ENCODE data around the gene TMEM184B. TPM values are rescaled to one million over a fixed set of nuclear protein-coding genes. Genes with fewer than 3 reads are reported as not detected.
A peak's percentile ranks its signal among the peaks of the same experiment; 100 is the strongest.
"Not testable (repeated sequence)": the region's sequence is repeated elsewhere in the genome, so short reads cannot be mapped to it uniquely, and the experiment has no call there.

TMEM184B gene
- total RNA-seq, 4 donors from 2014 or later: 25.4 to 40.7 (median 31.2) TPM

- intact Hi-C loops (cut with DNase I; ENCODE audit: low total_unique reads) (loop anchor here (5.0 kb wide), 1 partner anchor 124 kb away; the partner anchor contains the start of gene BAIAP2L2), in situ Hi-C loops (cut with MboI; ENCODE audit: low sequenced_read_pairs in 4 of 4) (loop anchor here in 2 of 4 donors (10.0 to 25.0 kb wide), 2 partner anchors 122 to 124 kb away; partner anchors contain the start of gene BAIAP2L2 (in 2 of the 2))
- DNase-seq (no peak), ATAC-seq (no peak)
- no peak for TF ChIP-seq POLR2A (IDR thresholded peaks at IDR 0.05)
- TF ChIP-seq CTCF (IDR thresholded peaks at IDR 0.05 in 4 of 5, conservative IDR thresholded peaks at IDR 0.05 in 1 of 5): no peak
- peak overlapping the region; percentile 2 to 45 (median 40) for H3K27ac ChIP-seq
- no peak overlapping the region for H3K4me3 ChIP-seq
- no peaks in the 10 kb centered on the region for H3K27me3 ChIP-seq
- peaks cover 52 to 67% of the 10 kb centered on the region in 2 donors for H3K4me1 ChIP-seq
- no peaks in the 10 kb centered on the region for H3K9me3 ChIP-seq
- H3K36me3 ChIP-seq: peaks cover 0 to 17% of the 10 kb centered on the region in 2 donors
These were observed 36.0 kb downstream of the TMEM184B start for GRCh38 chr22:38236786-38237185.

DNA sequence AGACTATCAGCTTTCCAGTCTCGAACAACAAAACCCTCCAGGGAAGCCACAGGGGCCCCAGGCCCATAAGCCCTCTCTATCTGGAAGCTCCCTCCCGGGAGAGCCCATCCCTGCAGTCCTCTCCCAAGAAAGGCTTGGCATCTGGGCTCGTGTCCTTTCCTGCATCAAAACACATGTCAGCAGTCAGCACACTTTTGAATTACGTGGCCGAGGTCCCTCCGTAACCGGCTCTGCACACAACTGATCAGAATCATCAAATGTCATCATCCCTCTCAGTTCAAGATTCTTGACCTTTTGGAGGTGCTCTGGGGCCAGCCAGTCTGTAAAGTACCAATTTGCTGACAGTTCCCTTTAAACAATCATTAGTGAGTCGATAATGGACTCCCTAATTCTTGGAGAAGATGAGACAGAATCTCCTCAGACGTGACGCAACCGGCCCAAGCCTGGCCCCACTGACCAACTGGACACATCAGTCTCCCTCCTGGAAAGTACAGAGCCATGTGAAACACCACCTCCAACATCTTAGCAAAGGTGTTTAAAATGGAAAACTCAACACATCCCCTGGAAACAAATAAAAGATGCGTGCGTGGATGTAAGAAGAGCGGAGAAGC is 37.5 kb downstream of the TMEM184B start:
- DNase-seq (no peak), ATAC-seq (no peak)
- Histone ChIP-seq H3K9me3 (no peaks in the 10 kb centered on the region), H3K4me3 (no peak overlapping the region), H3K4me1 (peaks cover 41 to 54% of the 10 kb centered on the region in 2 donors), H3K27ac (no peak overlapping the region), H3K27me3 (no peaks in the 10 kb centered on the region), H3K36me3 (peaks cover 0 to 31% of the 10 kb centered on the region in 2 donors)
- in situ Hi-C loops (cut with MboI; ENCODE audit: low sequenced_read_pairs in 4 of 4): loop anchor here in 2 of 4 donors (10.0 to 25.0 kb wide), 2 partner anchors 121 to 123 kb away; partner anchors contain the start of gene BAIAP2L2 (in 2 of the 2)
- intact Hi-C loops (cut with DNase I; ENCODE audit: low total_unique reads): loop anchor here (5.0 kb wide), 1 partner anchor 123 kb away; the partner anchor contains the start of gene BAIAP2L2
- TF ChIP-seq CTCF (IDR thresholded peaks at IDR 0.05 in 4 of 5, conservative IDR thresholded peaks at IDR 0.05 in 1 of 5) (no peak), POLR2A (IDR thresholded peaks at IDR 0.05) (no peak)

DNA sequence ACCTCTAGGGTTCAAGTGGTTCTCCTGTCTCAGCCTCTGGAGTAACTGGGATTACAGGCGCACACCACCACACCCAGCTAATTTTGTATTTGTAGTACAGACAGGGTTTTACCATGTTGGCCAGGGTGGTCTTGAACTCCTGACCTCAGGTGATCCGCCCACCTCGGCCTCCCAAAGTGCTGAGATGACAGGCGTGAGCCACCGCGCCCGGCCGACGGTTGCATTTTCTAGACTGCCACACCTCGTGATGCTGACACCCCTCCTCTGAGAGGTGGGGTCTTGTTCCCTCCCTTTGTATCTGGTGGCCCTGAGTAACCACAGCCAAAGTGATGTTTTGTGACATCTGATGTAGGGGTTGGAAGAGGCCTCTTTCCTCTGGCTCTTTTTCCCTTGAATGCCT is 39.0 kb downstream of the TMEM184B start:
- H3K36me3 ChIP-seq: peaks cover 0 to 34% of the 10 kb centered on the region in 2 donors
- in situ Hi-C loops (cut with MboI; ENCODE audit: low sequenced_read_pairs in 4 of 4): loop anchor here in 2 of 4 donors (10.0 to 25.0 kb wide), 2 partner anchors 119 to 122 kb away; partner anchors contain the start of gene BAIAP2L2 (in 2 of the 2)

DNA sequence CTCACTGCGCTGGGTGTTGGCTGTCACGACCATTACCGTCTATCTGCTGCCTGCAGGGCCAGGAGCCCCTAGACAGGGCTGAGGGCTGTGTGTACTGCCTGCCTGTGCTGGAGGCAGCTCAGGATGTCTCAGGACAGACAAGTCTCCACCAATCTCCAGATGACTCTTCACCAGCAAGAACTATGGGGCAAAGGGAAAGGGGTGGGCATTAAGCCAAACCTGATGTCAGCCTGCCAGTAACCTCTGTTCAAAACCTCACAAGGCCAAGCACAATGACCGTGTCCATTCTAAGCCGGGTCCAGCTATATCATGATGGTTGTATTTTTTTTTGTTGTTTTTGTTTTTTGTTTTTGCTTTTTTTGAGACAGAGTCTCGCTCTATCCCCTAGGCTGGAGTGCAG is 39.4 kb downstream of the TMEM184B start:
- Histone ChIP-seq H3K9me3 (no peaks in the 10 kb centered on the region), H3K4me1 (peaks cover 28 to 35% of the 10 kb centered on the region in 2 donors), H3K27me3 (no peaks in the 10 kb centered on the region), H3K36me3 (peaks cover 0 to 34% of the 10 kb centered on the region in 2 donors), H3K27ac (peak overlapping the region in 1 of 4 donors; percentile 4), H3K4me3 (no peak overlapping the region)
- intact Hi-C loops (cut with DNase I; ENCODE audit: low total_unique reads) (loop anchor here (5.0 kb wide), 1 partner anchor 1264 kb away; no protein-coding TSS in a partner anchor), in situ Hi-C loops (cut with MboI; ENCODE audit: low sequenced_read_pairs in 4 of 4) (loop anchor here in 2 of 4 donors (10.0 to 25.0 kb wide), 2 partner anchors 119 to 121 kb away; partner anchors contain the start of gene BAIAP2L2 (in 2 of the 2))
- ATAC-seq (no peak), DNase-seq (no peak)
- no peak for TF ChIP-seq CTCF (IDR thresholded peaks at IDR 0.05 in 4 of 5, conservative IDR thresholded peaks at IDR 0.05 in 1 of 5)
- no peak for TF ChIP-seq POLR2A (IDR thresholded peaks at IDR 0.05)

More for the DNA sequence above, 39.0 kb downstream of the TMEM184B start:
- ATAC-seq, H3K9me3 ChIP-seq, H3K4me3 ChIP-seq, H3K27me3 ChIP-seq, DNase-seq: not testable (repeated sequence)
- Histone ChIP-seq H3K27ac (peak overlapping the region in 1 of 4 donors; percentile 4), H3K4me1 (peaks cover 31 to 39% of the 10 kb centered on the region in 2 donors)
- intact Hi-C loops (cut with DNase I; ENCODE audit: low total_unique reads): loop anchor here (5.0 kb wide), 1 partner anchor 1263 kb away; no protein-coding TSS in a partner anchor

DNA sequence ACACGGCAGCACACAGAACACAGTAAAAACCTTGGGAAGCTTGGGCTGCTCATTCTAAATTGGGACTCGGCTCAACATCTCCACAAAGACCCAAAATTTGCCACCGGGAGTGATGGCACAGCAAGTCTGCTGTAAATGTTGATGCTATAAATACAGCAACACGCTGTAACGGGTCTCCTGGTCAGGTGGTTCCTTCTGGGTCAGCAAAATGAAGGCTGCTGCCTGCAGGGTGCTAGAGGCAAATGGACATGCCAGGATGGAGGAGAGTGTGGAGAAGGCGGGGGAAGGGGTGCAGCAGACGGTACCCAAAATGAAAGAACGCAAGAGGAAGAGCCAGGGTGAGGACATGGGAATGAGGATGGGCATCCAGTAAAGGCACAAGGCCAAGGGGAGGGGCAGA is 40.6 kb downstream of the TMEM184B start:
- TF ChIP-seq CTCF (IDR thresholded peaks at IDR 0.05 in 4 of 5, conservative IDR thresholded peaks at IDR 0.05 in 1 of 5) (no peak), POLR2A (IDR thresholded peaks at IDR 0.05) (no peak)
- intact Hi-C loops (cut with DNase I; ENCODE audit: low total_unique reads) (loop anchor here (5.0 kb wide), 1 partner anchor 1265 kb away; no protein-coding TSS in a partner anchor), in situ Hi-C loops (cut with MboI; ENCODE audit: low sequenced_read_pairs in 4 of 4) (loop anchor here in 2 of 4 donors (10.0 to 25.0 kb wide), 2 partner anchors 117 to 120 kb away; partner anchors contain the start of gene BAIAP2L2 (in 2 of the 2))
- DNase-seq: no peak
- Histone ChIP-seq H3K27me3 (no peaks in the 10 kb centered on the region), H3K4me3 (no peak overlapping the region), H3K9me3 (no peaks in the 10 kb centered on the region), H3K4me1 (peaks cover 28 to 41% of the 10 kb centered on the region in 2 donors), H3K36me3 (peaks cover 0 to 34% of the 10 kb centered on the region in 2 donors), H3K27ac (no peak overlapping the region)
- ATAC-seq: no peak

Data from gastrocnemius medialis (tissue), 4 donors.